ENCODE measurements around the gene ERH. TPM values are rescaled to one million over a fixed set of nuclear protein-coding genes. Genes with fewer than 3 reads are reported as not detected.

The ERH gene
- total RNA-seq, 3 donors from 2014 or later (not counting 1 experiment from before 2014, with no cell fraction given) = 103 to 120 (median 113) TPM

- DNase-seq (no peak), ATAC-seq (no peak)
- Histone ChIP-seq H3K4me1 (ENCODE audit: control insufficient read depth, insufficient read depth, low read length) (no peaks in the 10 kb centered on the region), H3K27ac (ENCODE audit: low read length) (no peak overlapping the region), H3K4me3 (ENCODE audit: low read length) (no peak overlapping the region), H3K27me3 (ENCODE audit: control insufficient read depth, insufficient read depth, low read length) (no peaks in the 10 kb centered on the region), H3K9me3 (ENCODE audit: control insufficient read depth, insufficient read depth, low read length) (no peaks in the 10 kb centered on the region), H3K36me3 (ENCODE audit: control insufficient read depth, insufficient read depth, low read length) (no peaks in the 10 kb centered on the region)
- Mint-ChIP-seq H3K27ac (no peak overlapping the region), H3K36me3 (no peaks in the 10 kb centered on the region), H3K4me1 (no peaks in the 10 kb centered on the region), H3K4me3 (no peak overlapping the region), H3K9me3 (no peaks in the 10 kb centered on the region), H3K27me3 (ENCODE audit: low read depth in 2 of 2) (peaks cover 0 to 8% of the 10 kb centered on the region in 2 donors)
- no peak for TF ChIP-seq CTCF (IDR thresholded peaks at IDR 0.05)
- intact Hi-C loops (cut with micrococcal nuclease) = no loop called here
- WGBS (ENCODE audit: insufficient coverage) = 88% methylated on average over 6 of the region's 6 CpGs
Measured at GRCh38 chr14:69334576-69334975, 63.5 kb downstream of the ERH start.

- Histone ChIP-seq H3K4me1 (ENCODE audit: control insufficient read depth, insufficient read depth, low read length) (no peaks in the 10 kb centered on the region), H3K9me3 (ENCODE audit: control insufficient read depth, insufficient read depth, low read length) (no peaks in the 10 kb centered on the region), H3K27me3 (ENCODE audit: control insufficient read depth, insufficient read depth, low read length) (no peaks in the 10 kb centered on the region), H3K36me3 (ENCODE audit: control insufficient read depth, insufficient read depth, low read length) (no peaks in the 10 kb centered on the region), H3K4me3 (ENCODE audit: low read length) (no peak overlapping the region), H3K27ac (ENCODE audit: low read length) (no peak overlapping the region)
- TF ChIP-seq CTCF (IDR thresholded peaks at IDR 0.05) = no peak
- Mint-ChIP-seq H3K4me3 (no peak overlapping the region), H3K9me3 (no peaks in the 10 kb centered on the region), H3K27ac (no peak overlapping the region), H3K4me1 (no peaks in the 10 kb centered on the region), H3K27me3 (ENCODE audit: low read depth in 2 of 2) (peaks cover 0 to 8% of the 10 kb centered on the region in 2 donors), H3K36me3 (no peaks in the 10 kb centered on the region)
- intact Hi-C loops (cut with micrococcal nuclease) = no loop called here
- ATAC-seq (peak in 1 of 3 donors; percentile 42), DNase-seq (no peak)
- WGBS (ENCODE audit: insufficient coverage) = 46% methylated on average over 3 of the region's 4 CpGs
Measured at GRCh38 chr14:69333791-69334337, 64.2 kb downstream of the ERH start.

- 85% methylated on average over 13 of the region's 13 CpGs for WGBS (ENCODE audit: insufficient coverage)
- intact Hi-C loops (cut with micrococcal nuclease) = no loop called here
- Histone ChIP-seq H3K4me1 (ENCODE audit: control insufficient read depth, insufficient read depth, low read length) (no peaks in the 10 kb centered on the region), H3K27ac (ENCODE audit: low read length) (no peak overlapping the region), H3K9me3 (ENCODE audit: control insufficient read depth, insufficient read depth, low read length) (no peaks in the 10 kb centered on the region), H3K36me3 (ENCODE audit: control insufficient read depth, insufficient read depth, low read length) (no peaks in the 10 kb centered on the region), H3K27me3 (ENCODE audit: control insufficient read depth, insufficient read depth, low read length) (no peaks in the 10 kb centered on the region), H3K4me3 (ENCODE audit: low read length) (no peak overlapping the region)
- Mint-ChIP-seq H3K27ac (no peak overlapping the region), H3K4me1 (no peaks in the 10 kb centered on the region), H3K27me3 (ENCODE audit: low read depth in 2 of 2) (peaks cover 0 to 6% of the 10 kb centered on the region in 2 donors), H3K36me3 (no peaks in the 10 kb centered on the region), H3K4me3 (no peak overlapping the region), H3K9me3 (no peaks in the 10 kb centered on the region)
- TF ChIP-seq CTCF (IDR thresholded peaks at IDR 0.05) = no peak
- no peak for DNase-seq
- no peak for ATAC-seq
Measured at GRCh38 chr14:69332782-69333395, 65.2 kb downstream of the ERH start.

- Histone ChIP-seq H3K4me3 (ENCODE audit: low read length) (no peak overlapping the region), H3K27me3 (ENCODE audit: control insufficient read depth, insufficient read depth, low read length) (no peaks in the 10 kb centered on the region), H3K27ac (ENCODE audit: low read length) (no peak overlapping the region), H3K36me3 (ENCODE audit: control insufficient read depth, insufficient read depth, low read length) (no peaks in the 10 kb centered on the region), H3K9me3 (ENCODE audit: control insufficient read depth, insufficient read depth, low read length) (no peaks in the 10 kb centered on the region), H3K4me1 (ENCODE audit: control insufficient read depth, insufficient read depth, low read length) (no peaks in the 10 kb centered on the region)
- Mint-ChIP-seq H3K36me3 (no peaks in the 10 kb centered on the region), H3K27me3 (ENCODE audit: low read depth in 2 of 2) (peaks cover 0 to 5% of the 10 kb centered on the region in 2 donors), H3K9me3 (no peaks in the 10 kb centered on the region), H3K4me3 (no peak overlapping the region), H3K4me1 (no peaks in the 10 kb centered on the region), H3K27ac (no peak overlapping the region)
- 93% methylated on average over 2 of the region's 4 CpGs for WGBS (ENCODE audit: insufficient coverage)
- TF ChIP-seq CTCF (IDR thresholded peaks at IDR 0.05) = no peak
- DNase-seq = no peak
- intact Hi-C loops (cut with micrococcal nuclease) = no loop called here
- no peak for ATAC-seq
Measured at GRCh38 chr14:69331206-69331605, 66.9 kb downstream of the ERH start.
